Heart left ventricle (tissue), 16 donors: Measurements from ENCODE around the gene STX3. TPM values are rescaled to one million over a fixed set of nuclear protein-coding genes. Genes with fewer than 3 reads are reported as not detected.
"Not testable (repeated sequence)": the region's sequence is repeated elsewhere in the genome, so short reads cannot be mapped to it uniquely, and the experiment has no call there.

ENCODE experiments used
- ATAC-seq, 4 donors: fragments of 200-7000 bp; cut with Tn5 transposase; one replicate each; pipeline ENCODE4 v1.9.1; 2020 to 2022; ENCODE audit warnings: moderate library complexity in 4 of 4, mild to moderate bottlenecking in 3 of 4, moderate number of reproducible peaks in 1 of 4
- DNase-seq, 5 donors: peaks; one replicate each; pipeline ENCODE4 v3.0.0-alpha.2; 2020
- H3K27ac ChIP-seq, 12 donors: fragments of 200-600 bp; sonication (generic) in 4 of 12; one replicate each; pipeline versions ENCODE4 v1.5.0 to v1.8.0; 2016 to 2022; ENCODE audit warnings: mild to moderate bottlenecking in 2 of 12
- H3K27me3 ChIP-seq, 9 donors: fragments of 200-600 bp; sonication (generic) in 2 of 9; one replicate each; pipeline versions ENCODE4 v1.5.1 to v1.8.0; 2016 to 2022; ENCODE audit warnings: mild to moderate bottlenecking in 3 of 9
- H3K36me3 ChIP-seq, 9 donors: fragments of 200-600 bp; sonication (generic) in 2 of 9; one replicate each; pipeline versions ENCODE4 v1.5.0 to v1.8.0; 2018 to 2022; ENCODE audit warnings: mild to moderate bottlenecking in 2 of 9
- H3K4me1 ChIP-seq, 12 donors: fragments of 200-600 bp; sonication (generic) in 4 of 12; one replicate each; pipeline versions ENCODE4 v1.5.0 to v1.8.0; 2016 to 2022; ENCODE audit warnings: mild to moderate bottlenecking in 3 of 12
- H3K4me3 ChIP-seq, 12 donors: fragments of 200-600 bp; sonication (generic) in 4 of 12; one replicate each; pipeline versions ENCODE4 v1.5.0 to v1.8.0; 2017 to 2022; ENCODE audit warnings: mild to moderate bottlenecking in 9 of 12, moderate library complexity in 4 of 12
- H3K9me3 ChIP-seq, 12 donors: fragments of 200-600 bp; sonication (generic) in 4 of 12; one replicate each; pipeline versions ENCODE4 v1.5.0 to v1.8.0; 2016 to 2022; ENCODE audit warnings: mild to moderate bottlenecking in 1 of 12
- POLR2A ChIP-seq, 2 donors: fragments of 450-650 bp; IDR thresholded peaks; one replicate each; pipeline ENCODE4 v1.6.1; 2017; ENCODE audit warnings: antibody characterized with exemption in 2 of 2, mild to moderate bottlenecking in 2 of 2, moderate library complexity in 2 of 2
- WGBS, 4 donors: extraction: QIAGEN DNeasy Blood & Tissue Kit in 2 of 4; methylation state at CpG; one replicate each; pipeline versions ENCODE4 v1.1.5 to v1.1.7; 2013 to 2018; 5-methylcytosine and 5-hydroxymethylcytosine counted together
- intact Hi-C, 10 donors: fragments of 100-400 bp; cut with DNase I; formaldehyde crosslinking; loops; one replicate each; pipeline versions ENCODE4 v1.11.1 to v1.14.2; 2022
- polyA plus RNA-seq, 2 donors: library from polyadenylated mRNA; stranded (reverse); fragments of 200-250 nt; gene quantifications; one replicate each; pipeline ENCODE4 v1.2.3, GENCODE V29; 2013
- total RNA-seq, 9 donors: library from RNA; depleted of rRNA in 2 of 9; stranded (reverse); fragments of >200 nt in 2 of 9; fragmentation: NEBNext Ultra II Directional in 3 of 9; extraction: Animal tissue kit (Norgen Biotek cat#: 25700) in 3 of 9; gene quantifications; one replicate each; pipeline versions ENCODE4 v1.1.0 to v1.2.4, GENCODE V29; 2016 to 2023
- TF ChIP-seq, protein P1 (sequence below), 12 donors: fragments of 200-600 bp; sonication (generic) in 4 of 12; IDR thresholded peaks; one replicate each; pipeline versions ENCODE4 v1.5.0 to v1.8.0; 2018 to 2022; ENCODE audit warnings: antibody characterized with exemption in 12 of 12, mild to moderate bottlenecking in 5 of 12
- donor health status: ischemic (EF 13 %, LVEDD 7.1; RV severe dilation, severe dysfunction).
- donor health status: healthy with polysubstance abuse.
- donor health status: DM: no; HTN: yes; CAD: no.
- donor health status: DM: no; HTN: no; CAD: no.
- donor health status: ischemic (EF 25% LVEDD 6.9; RV normal size, moderate dysfunction).
- donor health status: ischemic (EF 25% LVEDD 5.7; RV mildly dilated, moderate dysfunction).
- donor health status: healthy.
- donor health status: DM: yes; HTN: yes; CAD: no.
- donor health status: ischemic (EF 35%, LVEDD 5.7; RV mildly dilated, moderate dysfunction).
- donor health status: nonischemic (EF 11% LVEDD 7.7; RV severe dilation, severe dysfunction).
- donor health status: DM: yes; HTN: yes; CAD: no.
- donor health status: PGD.
- donor health status: ischemic (EF 29% LVEDD 5.4; RV normal size, mild dysfunction).
- donor health status: nonischemic (EF 23%, LVEDD 6.1; RV moderate dilation, normal function).

The STX3 gene
- total and polyA plus RNA-seq, 11 donors, result 6.8 to 16.6 (median 10.0) TPM

DNA sequence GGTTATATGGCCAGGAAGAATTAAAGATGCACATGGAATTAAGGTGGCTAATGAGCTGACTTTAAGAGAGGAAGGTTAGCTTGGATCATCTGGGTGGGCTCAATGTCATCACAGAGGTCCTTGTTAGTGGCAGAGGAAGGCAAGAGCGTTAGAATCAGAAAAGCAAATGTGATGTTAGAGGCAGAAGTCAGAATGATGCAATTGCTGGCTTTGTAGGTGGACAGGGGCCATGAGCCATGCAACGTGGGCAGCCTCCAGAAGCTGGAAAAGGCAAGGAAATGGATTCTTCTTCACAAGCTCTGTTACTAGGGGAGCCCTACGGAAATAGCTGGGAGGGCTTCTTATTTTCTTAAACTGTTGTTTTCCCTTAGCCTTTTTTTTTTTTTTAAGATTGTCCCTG is 92.5 kb downstream of the STX3 start:
- TF ChIP-seq POLR2A (IDR thresholded peaks at IDR 0.05), result no peak
- TF ChIP-seq, protein P1, sequence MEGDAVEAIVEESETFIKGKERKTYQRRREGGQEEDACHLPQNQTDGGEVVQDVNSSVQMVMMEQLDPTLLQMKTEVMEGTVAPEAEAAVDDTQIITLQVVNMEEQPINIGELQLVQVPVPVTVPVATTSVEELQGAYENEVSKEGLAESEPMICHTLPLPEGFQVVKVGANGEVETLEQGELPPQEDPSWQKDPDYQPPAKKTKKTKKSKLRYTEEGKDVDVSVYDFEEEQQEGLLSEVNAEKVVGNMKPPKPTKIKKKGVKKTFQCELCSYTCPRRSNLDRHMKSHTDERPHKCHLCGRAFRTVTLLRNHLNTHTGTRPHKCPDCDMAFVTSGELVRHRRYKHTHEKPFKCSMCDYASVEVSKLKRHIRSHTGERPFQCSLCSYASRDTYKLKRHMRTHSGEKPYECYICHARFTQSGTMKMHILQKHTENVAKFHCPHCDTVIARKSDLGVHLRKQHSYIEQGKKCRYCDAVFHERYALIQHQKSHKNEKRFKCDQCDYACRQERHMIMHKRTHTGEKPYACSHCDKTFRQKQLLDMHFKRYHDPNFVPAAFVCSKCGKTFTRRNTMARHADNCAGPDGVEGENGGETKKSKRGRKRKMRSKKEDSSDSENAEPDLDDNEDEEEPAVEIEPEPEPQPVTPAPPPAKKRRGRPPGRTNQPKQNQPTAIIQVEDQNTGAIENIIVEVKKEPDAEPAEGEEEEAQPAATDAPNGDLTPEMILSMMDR (IDR thresholded peaks at IDR 0.05), result no peak
- Histone ChIP-seq H3K36me3 (no peaks in the 10 kb centered on the region), H3K9me3 (peaks cover 0 to 3% (median 0%) of the 10 kb centered on the region in 12 donors), H3K4me3 (no peak overlapping the region), H3K4me1 (no peaks in the 10 kb centered on the region), H3K27me3 (no peaks in the 10 kb centered on the region), H3K27ac (no peak overlapping the region)
- WGBS, 4 donors, result 75 to 88% (median 83%) methylated on average over 3 of the region's 3 CpGs
- intact Hi-C loops, result no loop called here
- ATAC-seq, result no peak
- DNase-seq, result no peak

DNA sequence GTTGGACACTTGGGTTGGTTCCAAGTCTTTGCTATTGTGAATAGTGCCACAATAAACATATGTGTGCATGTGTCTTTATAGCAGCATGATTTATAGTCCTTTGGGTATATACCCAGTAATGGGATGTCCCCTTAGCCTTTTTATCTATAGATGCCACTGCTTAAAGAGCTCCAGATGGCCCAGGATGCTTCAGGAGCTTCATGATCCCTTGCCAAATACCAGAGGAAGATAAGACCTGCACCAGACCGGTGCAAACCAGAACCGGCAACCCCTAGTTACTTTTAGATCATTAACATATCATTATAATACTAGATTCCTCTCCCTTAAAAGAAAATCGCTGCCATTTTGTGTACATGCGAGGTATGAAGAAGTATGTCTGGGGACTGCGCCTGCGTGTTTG is 93.3 kb downstream of the STX3 start:
- WGBS, 4 donors, result 64 to 86% (median 82%) methylated on average over 6 of the region's 6 CpGs
- H3K27me3 ChIP-seq, H3K36me3 ChIP-seq, intact Hi-C loops, H3K4me1 ChIP-seq, H3K27ac ChIP-seq, DNase-seq, H3K4me3 ChIP-seq, H3K9me3 ChIP-seq, ATAC-seq: not testable (repeated sequence)

DNA sequence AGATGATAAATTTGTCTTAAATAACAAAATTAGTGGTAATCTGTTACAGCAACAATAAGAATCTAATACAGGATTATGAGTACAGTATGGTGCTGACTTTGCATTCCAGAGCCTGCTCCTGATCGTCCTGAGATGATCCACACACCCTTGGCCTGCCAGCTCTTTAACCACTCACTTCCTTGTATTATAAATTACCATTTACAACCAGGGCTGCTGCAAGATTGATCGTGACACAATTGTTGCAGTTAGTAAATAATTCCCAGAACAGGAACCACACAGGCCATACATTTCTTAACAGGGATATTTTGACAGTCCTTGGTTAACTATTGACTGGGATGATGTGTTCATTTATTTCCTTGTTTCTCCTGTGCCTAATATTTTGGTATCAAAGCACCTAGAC is 94.0 kb downstream of the STX3 start:
- TF ChIP-seq, protein P1 (IDR thresholded peaks at IDR 0.05), result no peak
- TF ChIP-seq POLR2A (IDR thresholded peaks at IDR 0.05), result no peak
- Histone ChIP-seq H3K4me1 (no peaks in the 10 kb centered on the region), H3K36me3 (no peaks in the 10 kb centered on the region), H3K27me3 (no peaks in the 10 kb centered on the region), H3K4me3 (no peak overlapping the region), H3K27ac (no peak overlapping the region), H3K9me3 (peaks cover 0 to 3% (median 0%) of the 10 kb centered on the region in 12 donors)
- WGBS, 4 donors, result 53 to 61% (median 58%) methylated on average over 2 of the region's 2 CpGs
- no peak for DNase-seq
- intact Hi-C loops, result no loop called here
- no peak for ATAC-seq

DNA sequence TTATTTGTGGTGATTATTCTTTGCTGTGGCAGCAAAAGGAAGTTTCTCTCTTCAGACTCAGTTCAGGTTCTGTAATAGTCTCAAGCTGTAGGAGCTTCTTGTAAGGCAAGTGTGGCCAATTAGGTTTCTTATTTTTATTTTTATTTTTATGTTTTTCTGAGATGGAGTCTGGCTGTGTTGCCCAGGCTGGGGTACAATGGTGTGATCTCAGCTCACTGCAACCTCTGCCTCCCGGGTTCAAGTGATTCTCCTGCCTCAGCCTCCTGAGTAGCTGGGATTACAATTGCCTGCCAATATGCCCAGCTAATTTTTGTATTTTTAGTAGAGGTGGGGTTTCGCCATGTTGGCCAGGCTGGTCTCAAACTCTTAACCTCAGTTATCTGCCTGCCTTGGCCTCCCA is 94.4 kb downstream of the STX3 start:
- H3K4me1 ChIP-seq, ATAC-seq, DNase-seq, H3K4me3 ChIP-seq, H3K36me3 ChIP-seq, H3K9me3 ChIP-seq, H3K27ac ChIP-seq, intact Hi-C loops, H3K27me3 ChIP-seq: not testable (repeated sequence)
- 87 to 99% (median 94%) methylated on average over 2 of the region's 2 CpGs for WGBS, 4 donors

DNA sequence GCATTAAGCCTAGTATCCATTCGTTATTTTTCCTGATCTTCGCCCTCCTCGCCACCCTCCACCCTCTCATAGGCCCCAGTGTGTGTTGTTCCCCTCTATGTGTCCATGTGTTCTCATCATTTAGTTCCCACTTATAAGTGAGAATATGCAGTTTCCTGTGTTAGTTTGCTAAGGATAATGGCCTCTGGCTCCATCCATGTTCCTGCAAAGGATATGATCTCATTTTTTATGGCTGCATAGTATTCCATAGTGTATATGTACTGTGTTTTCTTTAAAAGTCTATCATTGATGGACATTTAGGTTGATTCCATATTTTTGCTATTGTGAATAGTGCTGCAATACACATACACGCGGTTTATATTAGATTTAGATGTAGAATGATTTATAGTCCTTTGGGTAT is 96.2 kb downstream of the STX3 start:
- H3K4me1 ChIP-seq, H3K27ac ChIP-seq, intact Hi-C loops, DNase-seq, H3K4me3 ChIP-seq, H3K36me3 ChIP-seq, H3K27me3 ChIP-seq, ATAC-seq, H3K9me3 ChIP-seq: not testable (repeated sequence)
- WGBS, 4 donors, result 91 to 94% (median 92%) methylated on average over 5 of the region's 5 CpGs

DNA sequence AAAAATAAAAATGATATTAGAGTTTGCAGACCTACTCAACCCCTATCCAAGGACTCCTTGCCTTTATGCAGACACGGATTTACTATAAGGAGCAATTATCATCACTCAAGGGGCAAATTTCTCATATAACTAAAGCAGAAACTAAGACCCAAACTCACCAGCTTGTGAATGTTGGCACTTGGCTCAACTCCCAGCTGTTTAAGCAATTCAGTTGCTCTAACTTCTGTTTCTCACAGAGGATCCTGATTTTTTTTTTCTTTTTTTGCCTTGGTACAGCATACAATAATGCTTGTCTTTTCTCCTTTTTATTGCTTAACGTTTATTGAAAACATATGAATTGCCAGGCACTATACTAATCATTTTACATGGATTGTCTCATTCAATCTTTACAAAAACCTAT is 99.7 kb downstream of the STX3 start:
- ATAC-seq (no peak), DNase-seq (no peak)
- H3K4me3 ChIP-seq, result no peak overlapping the region
- 56 to 72% (median 65%) methylated on average over 2 of the region's 2 CpGs for WGBS, 4 donors
- TF ChIP-seq, protein P1 (IDR thresholded peaks at IDR 0.05), result no peak
- TF ChIP-seq POLR2A (IDR thresholded peaks at IDR 0.05), result no peak
- no peaks in the 10 kb centered on the region for H3K36me3 ChIP-seq
- H3K4me1 ChIP-seq, result no peaks in the 10 kb centered on the region
- no peaks in the 10 kb centered on the region for H3K27me3 ChIP-seq
- H3K9me3 ChIP-seq, result no peaks in the 10 kb centered on the region
- no peak overlapping the region for H3K27ac ChIP-seq
- intact Hi-C loops, result no loop called here
